DOHH2 (cell line): ENCODE measurements around the gene GRIA1.

Source experiments
- H3F3A ChIP-seq: fragments of 200-600 bp; sonication (generic), shearing (Covaris generic); 2 replicates; pipeline ENCODE4 v1.6.0; 2016; ENCODE audit warnings: antibody characterized with exemption, mild to moderate bottlenecking; ENCODE audit not compliant: control insufficient read depth, insufficient read depth
- H3K27ac ChIP-seq: fragments of 200-600 bp; sonication (generic); 2 replicates; pipeline ENCODE4 v1.5.1; 2014; ENCODE audit warnings: low read depth, mild to moderate bottlenecking, low read length, moderate library complexity
- H3K27me3 ChIP-seq: fragments of 200-600 bp; sonication (generic); 2 replicates; pipeline ENCODE4 v1.6.1; 2014; ENCODE audit warnings: mild to moderate bottlenecking, low read length, mixed read lengths; ENCODE audit not compliant: control insufficient read depth
- H3K36me3 ChIP-seq: fragments of 200-600 bp; sonication (generic); 2 replicates; pipeline ENCODE4 v1.6.1; 2014; ENCODE audit warnings: mild to moderate bottlenecking, low read length, moderate library complexity, mixed read lengths; ENCODE audit not compliant: control insufficient read depth
- H3K4me1 ChIP-seq: fragments of 200-600 bp; sonication (generic); 2 replicates; pipeline ENCODE4 v1.6.1; 2014; ENCODE audit warnings: mild to moderate bottlenecking, low read length, mixed read lengths; ENCODE audit not compliant: control insufficient read depth
- H3K4me2 ChIP-seq: fragments of 200-600 bp; sonication (generic); 2 replicates; pipeline ENCODE4 v1.6.0; 2014; ENCODE audit warnings: mild to moderate bottlenecking, low read length, moderate library complexity
- H3K4me3 ChIP-seq: fragments of 200-600 bp; sonication (generic); 2 replicates; pipeline ENCODE4 v1.5.1; 2014; ENCODE audit warnings: mild to moderate bottlenecking, low read length, mixed read lengths
- H3K79me2 ChIP-seq: fragments of 200-600 bp; sonication (generic); 2 replicates; pipeline ENCODE4 v1.6.1; 2014; ENCODE audit warnings: mild to moderate bottlenecking, low read length, mixed read lengths; ENCODE audit not compliant: control insufficient read depth
- H3K9me2 ChIP-seq: fragments of 200-600 bp; sonication (generic); replicated peaks from 2 replicates; pipeline ENCODE4 v1.6.1; 2014; ENCODE audit warnings: mild to moderate bottlenecking, low read length, mixed read lengths; ENCODE audit not compliant: control insufficient read depth
- H3K9me3 ChIP-seq: fragments of 200-600 bp; sonication (generic); 2 replicates; pipeline ENCODE4 v1.6.1; 2014; ENCODE audit warnings: antibody characterized with exemption, low read length, mixed read lengths; ENCODE audit not compliant: control insufficient read depth, insufficient read depth
- H4K20me1 ChIP-seq: fragments of 200-600 bp; sonication (generic); 2 replicates; pipeline ENCODE4 v1.6.0; 2014; ENCODE audit warnings: low read depth, mild to moderate bottlenecking, antibody characterized with exemption, low read length, moderate library complexity; ENCODE audit not compliant: control insufficient read depth, insufficient read depth
- CTCF ChIP-seq: fragments of 200-600 bp; sonication (generic); IDR thresholded peaks from one replicate; pipeline ENCODE4 v1.5.1; 2014; ENCODE audit warnings: antibody characterized with exemption, mild to moderate bottlenecking, low read depth, low read length; ENCODE audit not compliant: poor library complexity, severe bottlenecking
- EZH2phosphoT487 ChIP-seq: fragments of 200-600 bp; sonication (generic); IDR thresholded peaks from 2 replicates; pipeline ENCODE4 v1.6.1; 2017; ENCODE audit warnings: borderline replicate concordance, mild to moderate bottlenecking, antibody characterized with exemption, low read length, moderate library complexity, mixed read lengths

The GRIA1 gene

GRCh38 chr5:153562189-153562588 is 71.7 kb downstream of the GRIA1 start:
- no peaks in the 10 kb centered on the region for H4K20me1 ChIP-seq
- no peak overlapping the region for H3K4me2 ChIP-seq
- no peak overlapping the region for H3K27ac ChIP-seq
- no peaks in the 10 kb centered on the region for H3K36me3 ChIP-seq
- H3K9me2 ChIP-seq: no peaks in the 10 kb centered on the region; the same call in 1 of the 2 replicates
- H3K4me1 ChIP-seq: no peaks in the 10 kb centered on the region
- H3K79me2 ChIP-seq: no peaks in the 10 kb centered on the region
- H3F3A ChIP-seq: no peaks in the 10 kb centered on the region
- no peak for TF ChIP-seq CTCF
- no peak for TF ChIP-seq EZH2phosphoT487
- H3K4me3 ChIP-seq: no peak overlapping the region
- no peaks in the 10 kb centered on the region for H3K27me3 ChIP-seq
- no peaks in the 10 kb centered on the region for H3K9me3 ChIP-seq

GRCh38 chr5:153565822-153566221 is 75.4 kb downstream of the GRIA1 start:
- Histone ChIP-seq H3K4me3 (no peak overlapping the region), H4K20me1 (no peaks in the 10 kb centered on the region), H3K36me3 (no peaks in the 10 kb centered on the region), H3K9me3 (no peaks in the 10 kb centered on the region), H3K27ac (no peak overlapping the region), H3F3A (no peaks in the 10 kb centered on the region), H3K9me2 (no peaks in the 10 kb centered on the region; the same call in 1 of the 2 replicates), H3K4me1 (no peaks in the 10 kb centered on the region), H3K4me2 (no peak overlapping the region), H3K27me3 (no peaks in the 10 kb centered on the region), H3K79me2 (no peaks in the 10 kb centered on the region)
- no peak for TF ChIP-seq CTCF
- TF ChIP-seq EZH2phosphoT487: no peak

- no peak for TF ChIP-seq EZH2phosphoT487
- no peak for TF ChIP-seq CTCF
- H3K27me3 ChIP-seq: no peaks in the 10 kb centered on the region
Observed at GRCh38 chr5:153569036-153569435, 78.6 kb downstream of the GRIA1 start.

GRCh38 chr5:153571162-153571561 is 80.7 kb downstream of the GRIA1 start:
- Histone ChIP-seq H3K9me3 (no peaks in the 10 kb centered on the region), H4K20me1 (no peaks in the 10 kb centered on the region), H3K27me3 (no peaks in the 10 kb centered on the region), H3K27ac (no peak overlapping the region), H3K4me3 (no peak overlapping the region), H3K79me2 (no peaks in the 10 kb centered on the region), H3F3A (no peaks in the 10 kb centered on the region), H3K9me2 (no peaks in the 10 kb centered on the region), H3K36me3 (no peaks in the 10 kb centered on the region), H3K4me2 (no peak overlapping the region), H3K4me1 (no peaks in the 10 kb centered on the region)
- TF ChIP-seq CTCF (no peak), EZH2phosphoT487 (no peak)

More at GRCh38 chr5:153569036-153569435, 78.6 kb downstream of the GRIA1 start:
- no peaks in the 10 kb centered on the region; the same call in 1 of the 2 replicates for H3K9me2 ChIP-seq
- H3K4me2 ChIP-seq: no peak overlapping the region
- no peaks in the 10 kb centered on the region for H3F3A ChIP-seq
- no peak overlapping the region for H3K27ac ChIP-seq
- H3K79me2 ChIP-seq: no peaks in the 10 kb centered on the region
- no peaks in the 10 kb centered on the region for H4K20me1 ChIP-seq
- no peaks in the 10 kb centered on the region for H3K4me1 ChIP-seq
- no peaks in the 10 kb centered on the region for H3K9me3 ChIP-seq
- no peak overlapping the region for H3K4me3 ChIP-seq
- H3K36me3 ChIP-seq: no peaks in the 10 kb centered on the region
